GM12878 (cell line): ENCODE results near the gene PSMB5. TPM values are rescaled to one million over a fixed set of nuclear protein-coding genes. Genes with fewer than 3 reads are reported as not detected.

Experiments used
- ATAC-seq: fragments of 200-7000 bp; cut with Tn5 transposase; 3 replicates; pipeline ENCODE4 v1.9.1; 2020; ENCODE audit warnings: mild to moderate bottlenecking, moderate library complexity
- BruUV-seq: library from RNA; stranded (reverse); fragments of 400-500 nt; replicated peaks from 2 replicates; lab custom pipeline; 2021; lab: Mats Ljungman, UMichigan
- CTCF ChIA-PET: fragments of 300-600 bp; sonication (Branson Sonifier 250); formaldehyde crosslinking; extraction: SDS; loops from one replicate; lab custom pipeline; 2021; ENCODE audit warnings: inconsistent platforms; lab: Yijun Ruan, JAX
- POLR2A ChIA-PET: fragments of 350-600 bp; formaldehyde crosslinking; extraction: SDS; loops from one replicate; lab custom pipeline; 2021; ENCODE audit warnings: inconsistent platforms; lab: Charles Lee
- RAD21 ChIA-PET: fragments of 300-600 bp; sonication (Branson Sonifier 250); formaldehyde crosslinking; loops from one replicate; lab custom pipeline; 2023; ENCODE audit warnings: antibody characterized with exemption; ENCODE audit not compliant: unreplicated experiment; lab: Charles Lee
- SMC1A ChIA-PET: fragments of 300-600 bp; sonication (Branson Sonifier 250); formaldehyde crosslinking; loops from one replicate; lab custom pipeline; 2023; ENCODE audit not compliant: unreplicated experiment, uncharacterized antibody; lab: Charles Lee
- DNase-seq: peaks from one replicate; pipeline ENCODE4 v3.0.0-alpha.2; 2011; ENCODE audit warnings: low read depth, low spot score
- FAIRE-seq: peaks from 3 replicates; lab custom pipeline; 2011; peaks lifted over from hg19 to GRCh38; lab: Jason Lieb, UNC
- H2AFZ ChIP-seq: 2 replicates; pipeline ENCODE4 v1.6.0; 2011; ENCODE audit warnings: low read depth, low read length, control low read depth; ENCODE audit not compliant: control insufficient read depth
- H3K27ac ChIP-seq: 2 replicates; pipeline ENCODE4 v1.5.1; 2011; ENCODE audit warnings: control low read depth; ENCODE audit not compliant: control insufficient read depth, insufficient read depth
- H3K27me3 ChIP-seq, 2 experiments: replicated peaks in 1 of 2; 2 replicates each; pipeline versions ENCODE4 v1.6.0 to v1.6.1; 2011; ENCODE audit warnings: low read length in 1 of 2; ENCODE audit not compliant: control insufficient read depth in 2 of 2, insufficient read depth in 2 of 2
- H3K36me3 ChIP-seq, 2 experiments: 2 replicates each; pipeline ENCODE4 v1.5.1; 2011; ENCODE audit warnings: low read length in 1 of 2; ENCODE audit not compliant: control insufficient read depth in 2 of 2, insufficient read depth in 2 of 2
- H3K4me1 ChIP-seq: 2 replicates; pipeline ENCODE4 v1.6.1; 2011; ENCODE audit warnings: mild to moderate bottlenecking, low read length, moderate library complexity, mixed read lengths; ENCODE audit not compliant: control insufficient read depth, insufficient read depth
- H3K4me2 ChIP-seq: 2 replicates; pipeline ENCODE4 v1.6.0; 2011; ENCODE audit warnings: control low read depth; ENCODE audit not compliant: control insufficient read depth, insufficient read depth
- H3K4me3 ChIP-seq: fragments of 200-600 bp; sonication (generic); 2 replicates; pipeline ENCODE4 v1.5.1; 2016
- H3K79me2 ChIP-seq: 2 replicates; pipeline ENCODE4 v1.6.0; 2011; ENCODE audit warnings: low read length; ENCODE audit not compliant: control insufficient read depth, insufficient read depth
- H3K9ac ChIP-seq: 2 replicates; pipeline ENCODE4 v1.8.0; 2011; ENCODE audit warnings: low read length, control low read depth, mixed read lengths; ENCODE audit not compliant: control insufficient read depth, insufficient read depth
- H3K9me3 ChIP-seq: replicated peaks from 3 replicates; pipeline ENCODE4 v1.5.1; 2011; ENCODE audit warnings: mild to moderate bottlenecking, low read length; ENCODE audit not compliant: control insufficient read depth, insufficient read depth
- H4K20me1 ChIP-seq: 2 replicates; pipeline ENCODE4 v1.6.0; 2011; ENCODE audit not compliant: control insufficient read depth, insufficient read depth
- BCL11A ChIP-seq: IDR thresholded peaks from 2 replicates; pipeline ENCODE4 v1.6.1; 2011; ENCODE audit warnings: low read depth, low read length
- FOXM1 ChIP-seq: IDR thresholded peaks from 2 replicates; pipeline ENCODE4 v1.6.1; 2012; ENCODE audit warnings: low read depth, mild to moderate bottlenecking, inconsistent platforms, low read length, moderate library complexity
- WRNIP1 ChIP-seq: IDR thresholded peaks from 2 replicates; pipeline ENCODE4 v1.6.1; 2011; ENCODE audit warnings: low read depth, low read length, improper control_type of control experiment, borderline replicate concordance
- ZBTB4 ChIP-seq: fragments of 450-650 bp; formaldehyde crosslinking; IDR thresholded peaks from 2 replicates; pipeline ENCODE4 v1.4.0; 2022; ENCODE audit warnings: mild to moderate bottlenecking, moderate library complexity
- ZNF24 ChIP-seq: fragments of 450-650 bp; IDR thresholded peaks from 2 replicates; pipeline ENCODE4 v1.6.1; 2017; ENCODE audit warnings: antibody characterized with exemption, mild to moderate bottlenecking
- WGBS: methylation state at CpG from one replicate; pipeline ENCODE4 v1.1.6; 2016; ENCODE audit warnings: low lambda C conversion rate; ENCODE audit not compliant: insufficient replicate concordance, insufficient coverage; ENCODE audit errors: missing lambda C conversion rate; 5-methylcytosine and 5-hydroxymethylcytosine counted together
- in situ Hi-C: fragments of 300-500 bp; cut with MboI; formaldehyde crosslinking; loops from 9 replicates; pipeline ENCODE4 v1.14.3; 2018; ENCODE audit warnings: mixed read lengths
- intact Hi-C: fragments of 100-400 bp; cut with micrococcal nuclease; formaldehyde crosslinking; loops from one replicate; pipeline ENCODE4 v1.14.2; 2022; ENCODE audit not compliant: unreplicated experiment
- polyA plus RNA-seq, 11 experiments: library from polyadenylated mRNA; depleted of rRNA in 4 of 11; unstranded in 6 of 11; stranded (reverse) in 5 of 11; fragments of >200 nt; fragmentation: Nextera tagmentation in 4 of 11; fragmentation: Illumina TruSeq in 1 of 11; extraction: Ambion mirVana in 4 of 11; extraction: Trizol in 1 of 11; gene quantifications; 1 replicate in 1 of 11; 2 replicates in 10 of 11; pipeline versions ENCODE4 v1.2.1 to v1.2.3, GENCODE V29; 2011 to 2016; ENCODE audit warnings: inconsistent platforms in 2 of 11, missing spikeins in 2 of 11, low read depth in 1 of 11
- total RNA-seq, 4 experiments: library from RNA; depleted of rRNA in 3 of 4; stranded (reverse); fragments of >200 nt in 3 of 4; fragmentation: Illumina TruSeq in 1 of 4; extraction: Trizol in 1 of 4; gene quantifications; 2 replicates each; pipeline versions ENCODE4 v1.2.1 to v1.2.3, GENCODE V29; 2013 to 2021

The PSMB5 gene
- total and polyA plus RNA-seq, 10 of the 15 experiments (the other 5 are each of a cell fraction or from before 2014, with no cell fraction given), result 84.5 to 802 (median 144) TPM

DNA sequence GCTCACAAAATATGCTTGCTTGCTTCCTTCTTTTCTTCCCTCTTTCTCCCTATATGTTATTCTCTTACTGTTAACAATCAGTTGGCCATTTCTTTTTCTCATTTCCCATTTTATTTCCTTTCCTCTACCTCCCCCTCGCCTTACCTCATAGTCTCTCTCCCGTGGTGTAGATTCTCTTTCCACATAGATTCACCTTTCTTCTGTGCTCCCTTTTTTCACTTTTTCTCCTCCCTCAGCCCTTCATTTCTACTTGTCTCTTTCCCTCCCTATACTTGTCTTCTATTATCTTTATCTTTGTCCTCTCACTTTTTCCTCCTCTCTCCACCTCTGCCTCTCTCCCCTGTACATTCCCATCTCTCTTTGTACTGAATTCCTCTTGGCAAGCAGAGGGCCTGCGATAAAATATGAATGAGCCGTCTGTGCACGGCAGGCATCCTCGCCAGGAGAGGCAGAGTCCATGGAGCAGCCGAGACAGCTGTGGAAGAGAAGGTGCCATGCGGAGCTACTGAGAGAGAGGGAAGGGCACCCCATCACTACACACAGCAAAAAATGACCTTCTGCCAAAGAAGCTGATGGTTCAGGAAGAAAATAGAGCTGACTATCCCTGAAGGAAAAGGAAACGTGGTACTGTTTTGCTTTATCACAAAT, 36.9 kb downstream of the PSMB5 start:
- no peaks in the 10 kb centered on the region for H3K4me1 ChIP-seq
- no peak overlapping the region for H3K4me2 ChIP-seq
- TF ChIP-seq WRNIP1, result no peak
- no peak for TF ChIP-seq BCL11A
- no peak for TF ChIP-seq ZBTB4
- no peak for TF ChIP-seq ZNF24
- no peak for TF ChIP-seq FOXM1
- intact Hi-C loops (no loop called here), in situ Hi-C loops (no loop called here)
- FAIRE-seq, result no peak
- no peaks in the 10 kb centered on the region for H4K20me1 ChIP-seq
- H3K27ac ChIP-seq, result no peak overlapping the region
- RAD21 ChIA-PET, result interaction anchor here (1.1 to 7.5 kb wide), 2 partner anchors 11 to 59 kb away, joined by 3 to 166 read pairs; partner anchors contain the start of gene CDH24
- no peaks in the 10 kb centered on the region for H3K9me3 ChIP-seq
- no peak for ATAC-seq
- BruUV-seq, result no TSS peak
- no peaks in the 10 kb centered on the region for H3K79me2 ChIP-seq
- H3K27me3 ChIP-seq, result no peaks in the 10 kb centered on the region
- no peak overlapping the region for H3K4me3 ChIP-seq
- SMC1A ChIA-PET, result interaction anchor here (6.9 kb wide), 1 partner anchor 10 kb away, joined by 67 read pairs; no protein-coding TSS in a partner anchor
- H3K36me3 ChIP-seq, result no peaks in the 10 kb centered on the region
- no peak overlapping the region for H3K9ac ChIP-seq
- WGBS, result 87% methylated on average over 9 of the region's 9 CpGs
- CTCF ChIA-PET, result interaction anchor here (1.0 to 25.0 kb wide), 5 partner anchors 10 to 57 kb away, joined by 4 to 853 read pairs (median 108); partner anchors contain the start of genes AJUBA and CDH24
- POLR2A ChIA-PET, result interaction anchor here (1.1 kb wide), 1 partner anchor 9 kb away, joined by 3 read pairs; no protein-coding TSS in a partner anchor
- no peak for DNase-seq
- H2AFZ ChIP-seq, result no peak overlapping the region
